Measurements from ENCODE around the gene RADIL. TPM values are rescaled to one million over a fixed set of nuclear protein-coding genes. Genes with fewer than 3 reads are reported as not detected.
A peak's percentile ranks its signal among the peaks of the same experiment; 100 is the strongest.

Gene RADIL
- total RNA-seq, 2 experiments from 2014 or later, result 0.37 to 0.84 TPM

- Mint-ChIP-seq H3K27ac (no peak overlapping the region), H3K4me3 (no peak overlapping the region)
- POLR2A ChIA-PET, result no interaction called here
Observed at GRCh38 chr7:4791738-4792536, 91.6 kb downstream of the RADIL start.

GRCh38 chr7:4791101-4791737 lies 92.3 kb downstream of the RADIL start:
- ChIA-PET CTCF (interaction anchor here (0.6 to 3.1 kb wide), 7 partner anchors 15 to 718 kb away, joined by 3 to 20 read pairs (median 5); partner anchors contain the start of genes AP5Z1 and RADIL), POLR2A (no interaction called here)
- Mint-ChIP-seq H3K9me3 (no peaks in the 10 kb centered on the region), H3K4me3 (no peak overlapping the region), H3K36me3 (ENCODE audit: low read depth) (peaks cover 16% of the 10 kb centered on the region), H3K27me3 (no peaks in the 10 kb centered on the region), H3K27ac (no peak overlapping the region), H3K4me1 (peaks cover 13% of the 10 kb centered on the region)
- DNase-seq, result no peak

More at GRCh38 chr7:4791738-4792536, 91.6 kb downstream of the RADIL start:
- peaks cover 16% of the 10 kb centered on the region for H3K36me3 Mint-ChIP-seq (ENCODE audit: low read depth)
- CTCF ChIA-PET, result interaction anchor here (0.6 to 3.1 kb wide), 10 partner anchors 14 to 717 kb away, joined by 3 to 20 read pairs (median 4); partner anchors contain the start of genes AP5Z1 and RADIL
- peaks cover 13% of the 10 kb centered on the region for H3K4me1 Mint-ChIP-seq
- H3K27me3 Mint-ChIP-seq, result no peaks in the 10 kb centered on the region
- peak; percentile 79 for DNase-seq
- H3K9me3 Mint-ChIP-seq, result no peaks in the 10 kb centered on the region

GRCh38 chr7:4790516-4790991 lies 93.0 kb downstream of the RADIL start:
- CTCF ChIA-PET, result no interaction called here

GRCh38 chr7:4790078-4790465 lies 93.4 kb downstream of the RADIL start:
- POLR2A ChIA-PET, result no interaction called here
- no peak overlapping the region for H3K27ac Mint-ChIP-seq
- H3K4me1 Mint-ChIP-seq, result peaks cover 13% of the 10 kb centered on the region
- no peaks in the 10 kb centered on the region for H3K9me3 Mint-ChIP-seq
- no peaks in the 10 kb centered on the region for H3K27me3 Mint-ChIP-seq
- no peak for DNase-seq
- no peak overlapping the region for H3K4me3 Mint-ChIP-seq
- CTCF ChIA-PET, result interaction anchor here (0.6 to 2.3 kb wide), 3 partner anchors 8 to 182 kb away, joined by 3 to 9 read pairs (median 8); partner anchors contain the start of gene AP5Z1
- peaks cover 21% of the 10 kb centered on the region for H3K36me3 Mint-ChIP-seq (ENCODE audit: low read depth)

More at GRCh38 chr7:4790516-4790991, 93.0 kb downstream of the RADIL start:
- H3K36me3 Mint-ChIP-seq (ENCODE audit: low read depth), result peaks cover 21% of the 10 kb centered on the region
- no peaks in the 10 kb centered on the region for H3K9me3 Mint-ChIP-seq
- peaks cover 13% of the 10 kb centered on the region for H3K4me1 Mint-ChIP-seq
- no peak overlapping the region for H3K27ac Mint-ChIP-seq
- no peak for DNase-seq
- no peak overlapping the region for H3K4me3 Mint-ChIP-seq
- POLR2A ChIA-PET, result no interaction called here
- no peaks in the 10 kb centered on the region for H3K27me3 Mint-ChIP-seq

- ChIA-PET CTCF (interaction anchor here (0.6 to 2.3 kb wide), 3 partner anchors 9 to 182 kb away, joined by 3 to 9 read pairs (median 8); partner anchors contain the start of gene AP5Z1), POLR2A (no interaction called here)
- H3K27ac Mint-ChIP-seq, result no peak overlapping the region
- H3K27me3 Mint-ChIP-seq, result no peaks in the 10 kb centered on the region
- peaks cover 13% of the 10 kb centered on the region for H3K4me1 Mint-ChIP-seq
- H3K36me3 Mint-ChIP-seq (ENCODE audit: low read depth), result peaks cover 19% of the 10 kb centered on the region
- DNase-seq, result no peak
- no peak overlapping the region for H3K4me3 Mint-ChIP-seq
- H3K9me3 Mint-ChIP-seq, result no peaks in the 10 kb centered on the region
Observed at GRCh38 chr7:4789194-4790077, 94.1 kb downstream of the RADIL start.

- Mint-ChIP-seq H3K9me3 (no peaks in the 10 kb centered on the region), H3K36me3 (ENCODE audit: low read depth) (peaks cover 15% of the 10 kb centered on the region), H3K27ac (no peak overlapping the region), H3K27me3 (no peaks in the 10 kb centered on the region), H3K4me3 (no peak overlapping the region), H3K4me1 (peaks cover 7% of the 10 kb centered on the region)
- DNase-seq, result no peak
- ChIA-PET POLR2A (no interaction called here), CTCF (interaction anchor here (1.3 to 2.3 kb wide), 3 partner anchors 9 to 174 kb away, joined by 3 to 9 read pairs (median 8); partner anchors contain the start of gene AP5Z1)
Observed at GRCh38 chr7:4788627-4789189, 94.8 kb downstream of the RADIL start.

- H3K4me1 Mint-ChIP-seq, result peaks cover 6% of the 10 kb centered on the region
- H3K27me3 Mint-ChIP-seq, result no peaks in the 10 kb centered on the region
- H3K36me3 Mint-ChIP-seq (ENCODE audit: low read depth), result peaks cover 15% of the 10 kb centered on the region
- DNase-seq, result no peak
- H3K27ac Mint-ChIP-seq, result no peak overlapping the region
- H3K4me3 Mint-ChIP-seq, result no peak overlapping the region
- CTCF ChIA-PET, result interaction anchor here (1.3 to 2.3 kb wide), 2 partner anchors 12 to 173 kb away, joined by 3 to 8 read pairs; partner anchors contain the start of gene AP5Z1
- H3K9me3 Mint-ChIP-seq, result no peaks in the 10 kb centered on the region
- POLR2A ChIA-PET, result no interaction called here
Observed at GRCh38 chr7:4787947-4788626, 95.4 kb downstream of the RADIL start.

GRCh38 chr7:4787541-4787940 lies 96.0 kb downstream of the RADIL start:
- CTCF ChIA-PET, result interaction anchor here (1.3 kb wide), 1 partner anchor 173 kb away, joined by 3 read pairs; no protein-coding TSS in a partner anchor
- peaks cover 15% of the 10 kb centered on the region for H3K36me3 Mint-ChIP-seq (ENCODE audit: low read depth)
- no peaks in the 10 kb centered on the region for H3K27me3 Mint-ChIP-seq
- H3K4me3 Mint-ChIP-seq, result no peak overlapping the region
- DNase-seq, result no peak
- H3K27ac Mint-ChIP-seq, result no peak overlapping the region
- H3K4me1 Mint-ChIP-seq, result peaks cover 6% of the 10 kb centered on the region
- no peaks in the 10 kb centered on the region for H3K9me3 Mint-ChIP-seq
- POLR2A ChIA-PET, result no interaction called here

GRCh38 chr7:4786015-4786414 lies 97.5 kb downstream of the RADIL start:
- H3K4me1 Mint-ChIP-seq, result no peaks in the 10 kb centered on the region
- no peak for DNase-seq

GRCh38 chr7:4785371-4785770 lies 98.1 kb downstream of the RADIL start:
- POLR2A ChIA-PET, result no interaction called here
- Mint-ChIP-seq H3K36me3 (ENCODE audit: low read depth) (peaks cover 17% of the 10 kb centered on the region), H3K4me1 (no peaks in the 10 kb centered on the region), H3K27me3 (no peaks in the 10 kb centered on the region), H3K9me3 (no peaks in the 10 kb centered on the region), H3K27ac (no peak overlapping the region), H3K4me3 (no peak overlapping the region)
- CTCF ChIA-PET, result interaction anchor here (0.6 to 1.5 kb wide), 3 partner anchors 16 to 166 kb away, joined by 3 read pairs; no protein-coding TSS in a partner anchor
- no peak for DNase-seq

More at GRCh38 chr7:4786015-4786414, 97.5 kb downstream of the RADIL start:
- Mint-ChIP-seq H3K4me3 (no peak overlapping the region), H3K9me3 (no peaks in the 10 kb centered on the region), H3K27ac (no peak overlapping the region), H3K27me3 (no peaks in the 10 kb centered on the region), H3K36me3 (ENCODE audit: low read depth) (peaks cover 15% of the 10 kb centered on the region)
- ChIA-PET POLR2A (no interaction called here), CTCF (interaction anchor here (0.7 to 1.5 kb wide), 2 partner anchors 15 to 165 kb away, joined by 3 read pairs; no protein-coding TSS in a partner anchor)

- POLR2A ChIA-PET, result no interaction called here
- Mint-ChIP-seq H3K4me3 (no peak overlapping the region), H3K27me3 (no peaks in the 10 kb centered on the region), H3K4me1 (no peaks in the 10 kb centered on the region), H3K36me3 (ENCODE audit: low read depth) (peaks cover 14% of the 10 kb centered on the region), H3K9me3 (no peaks in the 10 kb centered on the region), H3K27ac (no peak overlapping the region)
- CTCF ChIA-PET, result interaction anchor here (1.2 to 1.5 kb wide), 3 partner anchors 9 to 16 kb away, joined by 3 to 6 read pairs (median 3); partner anchors contain the start of gene AP5Z1
- no peak for DNase-seq
Observed at GRCh38 chr7:4784799-4785198, 98.7 kb downstream of the RADIL start.
